HG02840 (cell line): ENCODE results near the gene ANKK1.

Source experiments
- ATAC-seq: cut with Tn5 transposase; IDR thresholded peaks from one replicate; pipeline ENCODE4 v1.9.1; 2021; ENCODE audit warnings: mild to moderate bottlenecking, moderate library complexity, moderate number of reproducible peaks; ENCODE audit not compliant: unreplicated experiment, low FRiP score

Gene ANKK1, protein sequence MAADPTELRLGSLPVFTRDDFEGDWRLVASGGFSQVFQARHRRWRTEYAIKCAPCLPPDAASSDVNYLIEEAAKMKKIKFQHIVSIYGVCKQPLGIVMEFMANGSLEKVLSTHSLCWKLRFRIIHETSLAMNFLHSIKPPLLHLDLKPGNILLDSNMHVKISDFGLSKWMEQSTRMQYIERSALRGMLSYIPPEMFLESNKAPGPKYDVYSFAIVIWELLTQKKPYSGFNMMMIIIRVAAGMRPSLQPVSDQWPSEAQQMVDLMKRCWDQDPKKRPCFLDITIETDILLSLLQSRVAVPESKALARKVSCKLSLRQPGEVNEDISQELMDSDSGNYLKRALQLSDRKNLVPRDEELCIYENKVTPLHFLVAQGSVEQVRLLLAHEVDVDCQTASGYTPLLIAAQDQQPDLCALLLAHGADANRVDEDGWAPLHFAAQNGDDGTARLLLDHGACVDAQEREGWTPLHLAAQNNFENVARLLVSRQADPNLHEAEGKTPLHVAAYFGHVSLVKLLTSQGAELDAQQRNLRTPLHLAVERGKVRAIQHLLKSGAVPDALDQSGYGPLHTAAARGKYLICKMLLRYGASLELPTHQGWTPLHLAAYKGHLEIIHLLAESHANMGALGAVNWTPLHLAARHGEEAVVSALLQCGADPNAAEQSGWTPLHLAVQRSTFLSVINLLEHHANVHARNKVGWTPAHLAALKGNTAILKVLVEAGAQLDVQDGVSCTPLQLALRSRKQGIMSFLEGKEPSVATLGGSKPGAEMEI

DNA sequence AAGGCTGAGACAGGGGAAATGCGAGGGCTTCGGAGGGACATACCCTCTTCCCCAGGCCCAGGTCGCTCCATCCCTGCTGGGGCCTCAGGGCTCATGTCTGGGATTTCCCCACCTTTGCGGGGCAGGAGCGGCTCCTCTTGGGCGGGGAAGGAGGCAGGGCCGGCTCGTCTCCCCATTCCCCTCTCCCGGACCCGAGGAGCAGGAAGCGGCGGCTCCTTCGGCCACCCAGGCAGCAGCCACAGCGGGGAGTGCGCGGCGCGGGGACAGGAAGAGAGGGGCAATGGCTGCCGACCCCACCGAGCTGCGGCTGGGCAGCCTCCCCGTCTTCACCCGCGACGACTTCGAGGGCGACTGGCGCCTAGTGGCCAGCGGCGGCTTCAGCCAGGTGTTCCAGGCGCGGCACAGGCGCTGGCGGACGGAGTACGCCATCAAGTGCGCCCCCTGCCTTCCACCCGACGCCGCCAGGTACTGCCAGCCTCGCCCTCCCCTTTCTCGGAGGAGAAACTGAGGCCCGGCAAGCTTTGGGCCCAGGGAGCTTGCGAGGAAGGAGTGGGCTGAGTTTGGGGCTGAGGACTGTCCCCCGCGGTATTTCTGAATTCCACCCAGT, at the start of gene ANKK1:
Gene ANKK1 (plus strand): TSS at position 175 of the 607 bp plus-strand sequence. CDS start 106 bp downstream, at position 281.
- ATAC-seq: no peak

DNA sequence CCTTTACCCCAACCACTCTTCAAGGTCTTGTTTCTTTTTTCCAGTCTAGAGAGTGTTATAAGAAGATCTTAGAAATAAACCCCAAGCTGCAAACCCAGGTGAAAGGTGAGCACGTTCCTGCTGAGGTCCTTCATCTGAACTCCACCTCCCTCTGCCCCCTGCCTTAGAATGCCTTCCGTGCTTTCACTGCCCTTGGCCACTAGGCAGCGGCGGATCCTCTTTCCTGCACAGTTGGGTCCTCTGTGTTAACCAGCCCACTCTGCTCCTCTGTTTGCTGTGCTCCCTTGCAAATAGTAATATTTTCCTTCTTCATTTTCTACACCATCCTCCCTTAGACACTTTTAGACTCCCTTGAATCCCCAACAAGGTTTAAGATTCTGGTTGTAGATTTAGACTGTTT, 48.8 kb upstream of the ANKK1 start:
- ATAC-seq: no peak

- no peak for ATAC-seq
Measured at GRCh38 chr11:113339929-113340589, 47.5 kb upstream of the ANKK1 start.

GRCh38 chr11:113341388-113342165, 46.0 kb upstream of the ANKK1 start:
- no peak for ATAC-seq

GRCh38 chr11:113345978-113346377, 41.6 kb upstream of the ANKK1 start:
- no peak for ATAC-seq

DNA sequence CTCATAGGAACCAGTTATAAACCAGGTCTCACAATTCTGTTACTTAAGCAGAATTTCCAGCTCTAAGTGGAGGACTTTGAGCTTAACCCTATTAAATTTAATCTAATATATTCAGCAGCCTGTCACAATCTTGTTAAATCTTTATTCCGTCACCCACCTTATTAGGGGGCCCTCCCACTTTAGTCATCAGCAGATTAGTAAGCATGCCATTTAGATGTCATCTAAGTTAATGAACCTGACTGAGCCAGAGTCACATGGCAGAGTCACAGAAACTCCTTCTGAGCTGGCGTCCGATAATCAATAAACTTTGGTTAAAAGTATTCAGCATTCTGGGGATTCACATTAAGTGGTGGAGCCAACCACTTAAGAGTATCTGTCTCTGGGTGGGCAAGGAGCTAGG, 38.1 kb upstream of the ANKK1 start:
- ATAC-seq: no peak

DNA sequence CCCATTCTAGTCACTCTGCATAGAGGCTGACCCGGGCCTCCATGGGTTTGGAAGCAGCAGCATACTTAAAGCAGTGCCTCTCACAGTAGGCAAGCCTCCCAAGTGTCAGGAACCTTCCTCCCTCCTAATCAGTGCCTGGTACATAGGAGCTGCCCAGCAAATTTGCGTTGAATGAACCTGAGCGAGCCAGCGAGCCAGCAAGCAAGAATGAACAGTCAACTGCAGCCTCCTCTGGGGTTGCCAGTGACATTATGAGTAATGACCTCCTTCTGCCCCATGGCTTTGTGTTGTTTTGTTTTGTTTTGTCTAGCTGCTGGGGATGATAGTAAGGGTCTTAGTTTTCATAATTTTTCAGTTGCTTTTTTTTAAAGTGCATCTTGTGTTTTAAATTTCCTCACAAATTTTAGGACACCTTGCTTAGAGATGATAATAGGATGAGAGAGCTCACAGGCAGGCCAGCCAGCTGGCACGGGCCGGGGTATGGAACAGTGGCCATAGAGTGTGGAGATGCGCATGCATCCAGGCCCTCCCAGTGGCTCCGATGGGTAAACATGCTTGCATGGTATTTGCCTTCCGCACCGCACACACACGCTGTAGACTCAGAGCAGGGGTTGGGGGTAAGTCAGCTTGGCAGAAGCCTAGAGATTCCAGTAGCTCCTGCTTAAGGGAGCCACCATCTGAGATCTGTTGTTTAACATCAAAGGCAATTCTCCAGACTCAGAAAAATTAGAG, 37.1 kb upstream of the ANKK1 start:
- ATAC-seq: no peak

DNA sequence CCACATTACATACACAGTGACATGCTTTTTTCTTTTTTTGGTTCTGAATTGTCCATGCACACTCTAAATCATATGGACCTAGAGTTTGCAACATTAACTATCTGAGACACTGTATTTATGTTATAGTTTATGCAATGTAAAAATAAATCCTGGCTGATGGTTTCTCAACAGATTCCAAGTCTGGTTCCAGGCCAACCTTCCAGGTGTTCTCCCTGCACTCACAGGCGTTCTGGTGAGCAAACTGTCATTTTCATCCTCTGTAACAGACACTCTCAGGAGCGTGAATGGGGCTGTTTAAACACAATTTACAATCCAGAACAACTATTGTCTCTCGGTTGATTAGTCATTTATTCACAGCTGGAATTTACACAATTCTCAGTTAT, 36.5 kb upstream of the ANKK1 start:
- ATAC-seq: no peak

DNA sequence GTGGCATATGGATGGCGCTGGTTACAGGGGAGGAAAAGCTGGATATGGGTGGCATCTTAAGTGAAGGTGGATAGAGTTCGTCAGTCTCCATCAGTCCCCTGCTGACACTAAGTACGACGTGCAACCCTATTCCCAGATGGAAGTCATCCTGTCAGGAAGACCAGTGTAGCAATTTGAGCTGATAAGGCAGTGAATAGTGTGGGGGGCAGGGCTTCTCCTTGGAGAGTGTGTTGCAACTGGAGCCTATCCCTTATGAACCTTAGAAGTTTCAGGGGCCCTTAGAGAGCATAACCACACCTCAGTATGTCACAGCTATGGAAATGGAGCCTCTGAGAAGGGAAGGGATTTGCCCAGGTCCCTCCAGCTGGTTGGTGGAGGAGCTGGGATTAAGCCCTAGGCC, 36.1 kb upstream of the ANKK1 start:
- ATAC-seq: no peak

DNA sequence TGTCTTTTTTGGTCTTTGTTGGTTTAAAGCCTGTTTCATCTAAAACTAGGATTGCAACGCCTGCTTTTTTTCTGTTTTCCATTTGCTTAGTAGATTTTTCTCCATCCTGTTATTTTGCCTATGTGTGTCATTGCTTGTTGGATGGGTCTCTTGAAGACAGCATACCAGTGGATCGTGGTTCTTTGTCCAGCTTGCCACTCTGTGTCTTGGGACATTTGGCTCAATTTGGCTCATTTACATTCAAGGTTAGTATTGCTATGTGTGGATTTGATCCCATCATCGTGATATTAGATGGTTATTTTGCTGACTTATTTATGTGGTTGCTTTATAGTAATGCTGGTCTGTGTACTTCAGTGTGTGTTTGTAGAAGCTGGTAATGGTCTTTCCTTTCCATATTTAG, 31.4 kb upstream of the ANKK1 start:
- no peak for ATAC-seq

DNA sequence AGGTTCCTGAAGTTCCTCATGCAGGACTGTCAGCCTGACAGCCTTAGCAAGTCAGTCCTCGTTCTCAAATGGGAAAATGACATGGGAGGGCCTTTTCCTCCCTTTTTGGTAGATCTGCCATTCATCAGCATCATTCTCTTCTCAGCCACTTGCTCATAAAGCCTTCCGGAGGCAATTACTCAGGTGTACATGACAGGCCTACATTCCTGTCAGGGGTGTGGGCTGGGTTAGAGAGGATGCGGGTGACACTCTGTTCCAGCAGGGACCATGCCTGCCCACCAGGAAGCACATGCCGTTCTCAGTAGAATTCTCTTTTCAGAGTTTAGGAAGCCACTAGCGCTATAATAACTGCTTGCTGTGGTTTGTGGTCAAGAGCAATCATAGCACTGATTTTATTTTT, 24.2 kb upstream of the ANKK1 start:
- no peak for ATAC-seq

GRCh38 chr11:113363996-113364641, 23.5 kb upstream of the ANKK1 start:
- no peak for ATAC-seq

- no peak for ATAC-seq
Measured at GRCh38 chr11:113365895-113366294, 21.7 kb upstream of the ANKK1 start.

GRCh38 chr11:113369411-113369810, 18.2 kb upstream of the ANKK1 start:
- no peak for ATAC-seq

- no peak for ATAC-seq
Measured at GRCh38 chr11:113370634-113371033, 16.9 kb upstream of the ANKK1 start.

DNA sequence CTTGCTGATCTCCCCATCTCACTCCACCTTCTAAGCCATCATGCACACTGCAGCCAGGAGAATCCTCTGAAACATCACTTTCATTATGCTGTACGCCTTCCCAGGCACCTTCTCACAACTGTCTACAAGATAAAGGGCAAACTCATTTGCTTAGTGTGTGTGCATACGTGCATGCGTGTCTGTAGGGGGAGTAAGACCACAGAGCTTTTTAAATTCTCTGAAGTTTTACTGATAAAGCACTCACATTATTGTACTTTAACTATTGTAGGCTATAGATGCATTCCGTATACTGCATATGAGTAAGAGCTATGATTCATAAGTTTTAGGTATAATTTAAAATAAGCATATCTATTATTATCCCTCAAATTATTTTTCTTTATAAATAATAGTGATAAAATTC, 15.3 kb upstream of the ANKK1 start:
- ATAC-seq: no peak

DNA sequence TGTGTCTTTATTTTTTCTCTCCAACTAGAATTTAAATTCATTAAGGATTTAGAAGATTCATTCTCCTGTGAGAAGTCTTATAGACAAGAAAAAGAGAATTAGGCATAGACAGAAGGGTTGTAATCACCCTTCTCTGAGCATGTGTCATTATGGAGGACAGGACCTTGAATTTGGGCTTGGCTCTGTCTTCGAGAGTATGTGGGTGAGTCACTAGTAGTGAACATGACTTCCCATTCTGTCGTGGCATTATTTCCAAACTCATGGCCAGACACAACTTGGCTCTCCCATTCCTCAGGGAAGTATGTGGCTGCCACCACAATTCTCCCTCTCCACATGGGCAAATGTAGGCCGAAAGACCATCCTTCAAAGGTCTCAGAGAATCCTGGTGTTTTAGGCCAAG, 14.3 kb upstream of the ANKK1 start:
- no peak for ATAC-seq

- ATAC-seq: no peak
Measured at GRCh38 chr11:113373981-113374560, 13.5 kb upstream of the ANKK1 start.

DNA sequence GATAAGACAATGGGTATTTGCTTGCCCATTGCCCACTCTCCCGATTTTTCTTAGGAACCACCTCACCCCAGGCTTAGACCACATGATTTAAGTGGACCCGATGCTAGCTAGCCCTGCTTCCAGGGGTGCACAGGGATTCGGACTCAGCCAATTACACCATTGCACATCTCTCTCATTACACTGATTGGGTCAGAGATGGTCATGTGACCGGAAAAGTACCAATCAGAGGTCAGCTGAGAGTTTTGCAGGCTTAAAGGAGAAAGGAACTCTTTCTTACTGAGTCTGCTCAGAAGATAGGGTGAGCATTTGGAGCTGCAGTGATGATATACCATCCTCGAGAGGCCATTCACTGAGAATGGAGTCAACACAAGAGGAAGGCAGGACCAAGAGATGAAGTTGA, 12.2 kb upstream of the ANKK1 start:
- ATAC-seq: no peak
